Measurements from ENCODE around the gene SLC8A1. TPM values are rescaled to one million over a fixed set of nuclear protein-coding genes. Genes with fewer than 3 reads are reported as not detected.

Gene SLC8A1
- total and polyA plus RNA-seq, 2 donors (not counting 1 experiment from before 2014, with no cell fraction given), result 0.07 to 0.20 TPM

- H3K4me3 Mint-ChIP-seq, result no peak overlapping the region
- Histone ChIP-seq H2AFZ (ENCODE audit: insufficient read depth, low read depth, low read length, poor library complexity, severe bottlenecking) (no peak overlapping the region), H3K27ac (ENCODE audit: low read length in 2 of 2) (no peak overlapping the region), H3K4me1 (ENCODE audit: control insufficient read depth in 2 of 2, insufficient read depth in 2 of 2, low read length in 2 of 2) (no peaks in the 10 kb centered on the region), H3K27me3 (replicated peaks in 1 of 4; ENCODE audit: control extremely low read depth in 1 of 4, control insufficient read depth in 3 of 4, insufficient read depth in 4 of 4, low read length in 3 of 4) (no peaks in the 10 kb centered on the region), H3K36me3 (replicated peaks in 1 of 2; ENCODE audit: control extremely low read depth in 1 of 2, control insufficient read depth in 1 of 2, extremely low read depth in 1 of 2, insufficient read depth in 2 of 2, low read length in 1 of 2) (no peaks in the 10 kb centered on the region), H3K9me3 (ENCODE audit: control extremely low read depth in 1 of 3, control insufficient read depth in 2 of 3, insufficient read depth in 1 of 3, low read length in 2 of 3) (no peaks in the 10 kb centered on the region), H3K4me3 (ENCODE audit: control extremely low read depth in 1 of 5, extremely low read depth in 1 of 5, insufficient read depth in 1 of 5, low read depth in 2 of 5, low read length in 4 of 5) (no peak overlapping the region), H3K79me2 (ENCODE audit: control insufficient read depth, insufficient read depth, low read length) (no peaks in the 10 kb centered on the region), H4K20me1 (ENCODE audit: control insufficient read depth, insufficient read depth, low read length, poor library complexity, severe bottlenecking) (no peaks in the 10 kb centered on the region), H3K4me2 (replicated peaks; ENCODE audit: low read depth, low read length, poor library complexity, severe bottlenecking) (no peak overlapping the region), H3K9ac (ENCODE audit: low read length) (no peak overlapping the region)
- no peak for ATAC-seq (ENCODE audit: low read depth)
- DNase-seq, result no peak
- H3K27me3 Mint-ChIP-seq, result no peaks in the 10 kb centered on the region
- H3K27ac Mint-ChIP-seq, result no peak overlapping the region
- 60% methylated on average over 1 of the region's 4 CpGs for WGBS (ENCODE audit: insufficient coverage)
- intact Hi-C loops (cut with micrococcal nuclease), result no loop called here
- no peak for TF ChIP-seq CTCF (IDR thresholded peaks at IDR 0.05)
- TF ChIP-seq EZH2 (IDR thresholded peaks at IDR 0.05; ENCODE audit: borderline replicate concordance, insufficient read depth, low read depth, low read length, poor library complexity, severe bottlenecking), result no peak
- ChIA-PET POLR2A (no interaction called here), CTCF (no interaction called here)
- no peaks in the 10 kb centered on the region for H3K4me1 Mint-ChIP-seq
- no peaks in the 10 kb centered on the region for H3K9me3 Mint-ChIP-seq (ENCODE audit: insufficient read depth)
Measured at GRCh38 chr2:40113272-40113968, 338.5 kb downstream of the SLC8A1 start.

- ChIA-PET POLR2A (no interaction called here), CTCF (no interaction called here)
- no peak overlapping the region for H3K27ac ChIP-seq (ENCODE audit: low read length in 2 of 2)
- Mint-ChIP-seq H3K27me3 (peaks cover 3% of the 10 kb centered on the region), H3K27ac (no peak overlapping the region), H3K4me1 (no peaks in the 10 kb centered on the region), H3K4me3 (no peak overlapping the region), H3K9me3 (ENCODE audit: insufficient read depth) (no peaks in the 10 kb centered on the region)
- no peak overlapping the region for H3K9ac ChIP-seq (ENCODE audit: low read length)
- DNase-seq, result no peak
- H2AFZ ChIP-seq (ENCODE audit: insufficient read depth, low read depth, low read length, poor library complexity, severe bottlenecking), result no peak overlapping the region
- no peaks in the 10 kb centered on the region for H3K4me1 ChIP-seq (ENCODE audit: control insufficient read depth in 2 of 2, insufficient read depth in 2 of 2, low read length in 2 of 2)
- no peaks in the 10 kb centered on the region for H3K79me2 ChIP-seq (ENCODE audit: control insufficient read depth, insufficient read depth, low read length)
- ATAC-seq (ENCODE audit: low read depth), result no peak
- H3K27me3 ChIP-seq (replicated peaks in 1 of 4; ENCODE audit: control extremely low read depth in 1 of 4, control insufficient read depth in 3 of 4, insufficient read depth in 4 of 4, low read length in 3 of 4), result no peaks in the 10 kb centered on the region
- intact Hi-C loops (cut with micrococcal nuclease), result no loop called here
- TF ChIP-seq EZH2 (IDR thresholded peaks at IDR 0.05; ENCODE audit: borderline replicate concordance, insufficient read depth, low read depth, low read length, poor library complexity, severe bottlenecking) (no peak), CTCF (IDR thresholded peaks at IDR 0.05) (no peak)
- no peaks in the 10 kb centered on the region for H3K36me3 ChIP-seq (replicated peaks in 1 of 2; ENCODE audit: control extremely low read depth in 1 of 2, control insufficient read depth in 1 of 2, extremely low read depth in 1 of 2, insufficient read depth in 2 of 2, low read length in 1 of 2)
- H3K9me3 ChIP-seq (ENCODE audit: control extremely low read depth in 1 of 3, control insufficient read depth in 2 of 3, insufficient read depth in 1 of 3, low read length in 2 of 3), result no peaks in the 10 kb centered on the region
- no peak overlapping the region for H3K4me2 ChIP-seq (replicated peaks; ENCODE audit: low read depth, low read length, poor library complexity, severe bottlenecking)
- WGBS (ENCODE audit: insufficient coverage), result no CpG with 5 or more reads among the region's 4 CpGs
- no peak overlapping the region for H3K4me3 ChIP-seq (ENCODE audit: control extremely low read depth in 1 of 5, extremely low read depth in 1 of 5, insufficient read depth in 1 of 5, low read depth in 2 of 5, low read length in 4 of 5)
- no peaks in the 10 kb centered on the region for H4K20me1 ChIP-seq (ENCODE audit: control insufficient read depth, insufficient read depth, low read length, poor library complexity, severe bottlenecking)
Measured at GRCh38 chr2:40109381-40109780, 342.5 kb downstream of the SLC8A1 start.

Measured in B cell (primary cell).